Breast epithelium (tissue), 4 donors: ENCODE data around the gene GRIK1. TPM values are rescaled to one million over a fixed set of nuclear protein-coding genes. Genes with fewer than 3 reads are reported as not detected.

ENCODE experiments used
- DNase-seq, 2 donors: peaks; one replicate each; pipeline ENCODE4 v3.0.0-alpha.2; 2019; ENCODE audit warnings: low spot score in 2 of 2
- H3K27ac ChIP-seq, 2 donors: fragments of 200-600 bp; sonication (generic) in 1 of 2; one replicate each; pipeline ENCODE4 v1.5.1; 2016 to 2019; ENCODE audit warnings: mild to moderate bottlenecking in 1 of 2
- H3K27me3 ChIP-seq, 2 donors: fragments of 200-600 bp; sonication (generic) in 1 of 2; one replicate each; pipeline versions ENCODE4 v1.5.1 to v1.6.0; 2017 to 2019; ENCODE audit warnings: control low read depth in 1 of 2, mild to moderate bottlenecking in 1 of 2
- H3K36me3 ChIP-seq: fragments of 200-600 bp; one replicate; pipeline ENCODE4 v1.5.1; 2019
- H3K4me1 ChIP-seq, 2 donors: fragments of 200-600 bp; sonication (generic); one replicate each; pipeline ENCODE4 v1.5.1; 2016 to 2019; ENCODE audit warnings: control low read depth in 1 of 2
- H3K4me3 ChIP-seq, 3 donors: fragments of 200-600 bp; sonication (generic); 1 replicate in 2 of 3; 2 replicates in 1 of 3; pipeline ENCODE4 v1.5.1; 2016 to 2019; ENCODE audit warnings: mild to moderate bottlenecking in 3 of 3, moderate library complexity in 2 of 3
- H3K9me3 ChIP-seq, 2 donors: fragments of 200-600 bp; sonication (generic) in 1 of 2; one replicate each; pipeline ENCODE4 v1.5.1; 2016 to 2019; ENCODE audit warnings: control low read depth in 1 of 2
- POLR2A ChIP-seq: fragments of 450-650 bp; IDR thresholded peaks from one replicate; pipeline ENCODE4 v1.6.1; 2016; ENCODE audit warnings: antibody characterized with exemption, mild to moderate bottlenecking, moderate library complexity
- POLR2AphosphoS5 ChIP-seq, 3 donors: sonication (generic); formaldehyde crosslinking; IDR thresholded peaks; one replicate each; pipeline ENCODE4 v1.6.1; 2017; ENCODE audit warnings: antibody characterized with exemption in 3 of 3
- intact Hi-C: fragments of 100-400 bp; cut with DNase I; formaldehyde crosslinking; loops from one replicate; pipeline ENCODE4 v1.15.1; 2023; ENCODE audit warnings: low total_unique reads
- total RNA-seq, 3 donors: library from RNA; depleted of rRNA; stranded (reverse); fragments of >200 nt; gene quantifications; one replicate each; pipeline ENCODE4 v1.1.0, GENCODE V29; 2016
- TF ChIP-seq, protein P1 (sequence below), 3 donors: fragments of 450-650 bp; IDR thresholded peaks; one replicate each; pipeline ENCODE4 v1.5.1; 2016 to 2017; ENCODE audit warnings: antibody characterized with exemption in 3 of 3, mild to moderate bottlenecking in 3 of 3, moderate library complexity in 3 of 3

GRIK1 gene
- total RNA-seq, 3 donors from 2014 or later = 0.33 to 1.3 TPM; not detected in 1

DNA sequence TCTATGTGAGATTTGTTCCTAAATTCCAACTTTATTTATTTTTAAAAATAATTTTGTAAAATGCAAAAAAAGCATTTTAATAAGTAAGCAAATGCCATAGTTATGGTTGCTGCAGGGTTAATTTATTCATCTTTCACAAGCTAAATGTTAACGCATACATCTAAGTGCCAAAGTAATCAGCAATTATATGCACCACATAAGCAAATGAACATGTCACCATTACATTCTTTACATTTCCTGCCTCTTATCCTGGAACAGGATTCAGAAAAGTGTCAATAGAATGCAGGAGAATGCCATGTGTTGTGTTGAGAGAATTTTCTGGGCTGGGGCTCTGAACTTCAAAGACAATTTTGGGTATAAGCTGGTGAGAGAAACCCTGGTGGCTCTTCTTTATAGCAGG is 136.6 kb downstream of the GRIK1 start:
- no peak overlapping the region for H3K27ac ChIP-seq
- no peaks in the 10 kb centered on the region for H3K4me1 ChIP-seq
- H3K36me3 ChIP-seq = no peaks in the 10 kb centered on the region
- H3K9me3 ChIP-seq = no peaks in the 10 kb centered on the region
- TF ChIP-seq POLR2AphosphoS5 (IDR thresholded peaks at IDR 0.05) = no peak
- no peak for TF ChIP-seq POLR2A
- no peak for DNase-seq
- peaks cover 0 to 4% of the 10 kb centered on the region in 2 donors for H3K27me3 ChIP-seq
- H3K4me3 ChIP-seq = no peak overlapping the region
- intact Hi-C loops = no loop called here

DNA sequence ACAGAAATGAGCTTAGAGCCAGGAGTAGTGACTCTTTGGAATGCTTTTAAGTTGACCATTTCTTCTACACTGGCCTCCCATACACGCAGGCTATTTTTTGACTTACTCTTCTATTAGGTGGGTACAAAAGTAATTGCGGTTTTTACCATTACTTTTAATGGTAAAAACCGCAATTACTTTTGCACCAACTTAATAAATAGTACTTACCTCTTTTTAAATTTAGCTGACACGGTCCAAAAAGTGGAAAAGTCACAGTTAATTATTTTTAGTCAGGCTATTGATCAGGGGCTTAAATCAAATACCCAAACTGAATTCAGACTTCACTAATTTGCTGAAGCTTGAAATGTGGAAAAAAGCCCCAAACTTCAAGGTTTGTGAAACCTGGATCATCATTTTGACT is 138.7 kb downstream of the GRIK1 start:
- Histone ChIP-seq H3K36me3 (no peaks in the 10 kb centered on the region), H3K4me1 (no peaks in the 10 kb centered on the region), H3K27me3 (peaks cover 0 to 4% of the 10 kb centered on the region in 2 donors), H3K9me3 (no peaks in the 10 kb centered on the region), H3K4me3 (no peak overlapping the region), H3K27ac (no peak overlapping the region)
- TF ChIP-seq POLR2AphosphoS5 (IDR thresholded peaks at IDR 0.05) (no peak), POLR2A (no peak)
- TF ChIP-seq, protein P1, sequence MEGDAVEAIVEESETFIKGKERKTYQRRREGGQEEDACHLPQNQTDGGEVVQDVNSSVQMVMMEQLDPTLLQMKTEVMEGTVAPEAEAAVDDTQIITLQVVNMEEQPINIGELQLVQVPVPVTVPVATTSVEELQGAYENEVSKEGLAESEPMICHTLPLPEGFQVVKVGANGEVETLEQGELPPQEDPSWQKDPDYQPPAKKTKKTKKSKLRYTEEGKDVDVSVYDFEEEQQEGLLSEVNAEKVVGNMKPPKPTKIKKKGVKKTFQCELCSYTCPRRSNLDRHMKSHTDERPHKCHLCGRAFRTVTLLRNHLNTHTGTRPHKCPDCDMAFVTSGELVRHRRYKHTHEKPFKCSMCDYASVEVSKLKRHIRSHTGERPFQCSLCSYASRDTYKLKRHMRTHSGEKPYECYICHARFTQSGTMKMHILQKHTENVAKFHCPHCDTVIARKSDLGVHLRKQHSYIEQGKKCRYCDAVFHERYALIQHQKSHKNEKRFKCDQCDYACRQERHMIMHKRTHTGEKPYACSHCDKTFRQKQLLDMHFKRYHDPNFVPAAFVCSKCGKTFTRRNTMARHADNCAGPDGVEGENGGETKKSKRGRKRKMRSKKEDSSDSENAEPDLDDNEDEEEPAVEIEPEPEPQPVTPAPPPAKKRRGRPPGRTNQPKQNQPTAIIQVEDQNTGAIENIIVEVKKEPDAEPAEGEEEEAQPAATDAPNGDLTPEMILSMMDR (IDR thresholded peaks at IDR 0.05) = no peak
- DNase-seq = no peak
- intact Hi-C loops = no loop called here

DNA sequence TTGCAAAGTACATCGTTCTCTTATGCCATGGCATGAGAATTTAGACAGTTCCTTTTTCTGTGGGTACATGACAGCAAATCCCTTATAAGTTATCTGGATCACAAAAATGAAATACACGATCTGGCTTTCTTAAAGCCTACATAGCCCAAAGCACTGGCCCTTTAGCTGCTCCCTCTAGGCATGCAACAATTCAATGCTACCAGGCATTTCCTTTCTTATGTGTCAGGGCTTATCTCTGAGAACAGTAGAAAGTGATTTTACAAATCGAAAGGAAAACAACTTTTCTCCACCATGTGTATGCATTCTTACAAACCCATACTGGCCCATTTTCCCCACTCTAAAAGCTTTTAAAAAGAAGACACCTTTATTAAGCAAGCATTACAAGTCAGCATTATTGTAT is 139.7 kb downstream of the GRIK1 start:
- no peak for DNase-seq
- Histone ChIP-seq H3K4me3 (no peak overlapping the region), H3K27me3 (peaks cover 0 to 4% of the 10 kb centered on the region in 2 donors), H3K4me1 (no peaks in the 10 kb centered on the region), H3K36me3 (no peaks in the 10 kb centered on the region), H3K27ac (no peak overlapping the region), H3K9me3 (no peaks in the 10 kb centered on the region)
- no peak for TF ChIP-seq POLR2A
- intact Hi-C loops = no loop called here

DNA sequence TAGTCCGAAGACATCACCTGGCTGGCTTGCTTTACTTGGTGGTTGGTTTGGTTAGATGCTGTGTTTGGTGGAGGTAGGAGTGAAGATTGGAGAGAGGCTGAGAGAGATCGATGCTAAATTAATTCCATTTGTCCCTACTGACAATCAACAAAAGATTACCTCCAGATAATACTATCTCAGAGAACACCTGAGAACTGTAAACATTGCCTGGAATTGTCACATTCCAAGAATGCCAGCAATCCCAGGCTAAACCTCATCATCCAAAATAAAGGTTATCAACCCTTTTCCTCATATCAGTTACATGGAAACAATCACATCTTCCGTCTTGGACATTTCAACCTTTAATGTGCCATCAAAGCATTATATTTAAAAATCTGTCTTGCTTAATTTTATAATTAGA is 141.0 kb downstream of the GRIK1 start:
- no peak for DNase-seq
- intact Hi-C loops = no loop called here
- no peaks in the 10 kb centered on the region for H3K36me3 ChIP-seq
- no peaks in the 10 kb centered on the region for H3K4me1 ChIP-seq
- no peak overlapping the region for H3K27ac ChIP-seq
- H3K27me3 ChIP-seq = peaks cover 0 to 3% of the 10 kb centered on the region in 2 donors
- no peaks in the 10 kb centered on the region for H3K9me3 ChIP-seq
- H3K4me3 ChIP-seq = no peak overlapping the region
- TF ChIP-seq, protein P1 (IDR thresholded peaks at IDR 0.05) = no peak
- TF ChIP-seq POLR2AphosphoS5 (IDR thresholded peaks at IDR 0.05) = no peak

DNA sequence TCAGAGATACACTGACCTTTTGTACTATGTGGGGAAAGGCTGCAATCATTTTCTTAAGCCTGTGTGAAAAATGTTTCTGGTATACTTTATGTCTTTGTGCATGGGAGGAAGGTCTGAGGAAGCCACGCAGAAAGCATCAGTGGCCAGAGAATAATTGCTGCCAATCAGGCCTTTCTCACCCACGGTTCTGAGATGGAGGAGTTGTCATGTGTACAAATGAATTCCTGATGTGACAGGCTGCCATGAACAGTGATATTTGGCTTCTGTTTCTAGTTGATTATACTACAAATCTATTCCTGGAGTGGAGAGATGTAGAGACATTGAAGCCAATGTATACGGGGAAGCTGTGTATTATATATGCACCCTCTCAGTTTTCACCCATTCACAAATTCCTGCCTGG is 142.6 kb downstream of the GRIK1 start:
- DNase-seq = no peak
- TF ChIP-seq, protein P1 (IDR thresholded peaks at IDR 0.05) = no peak
- TF ChIP-seq POLR2A (no peak), POLR2AphosphoS5 (IDR thresholded peaks at IDR 0.05) (no peak)

DNA sequence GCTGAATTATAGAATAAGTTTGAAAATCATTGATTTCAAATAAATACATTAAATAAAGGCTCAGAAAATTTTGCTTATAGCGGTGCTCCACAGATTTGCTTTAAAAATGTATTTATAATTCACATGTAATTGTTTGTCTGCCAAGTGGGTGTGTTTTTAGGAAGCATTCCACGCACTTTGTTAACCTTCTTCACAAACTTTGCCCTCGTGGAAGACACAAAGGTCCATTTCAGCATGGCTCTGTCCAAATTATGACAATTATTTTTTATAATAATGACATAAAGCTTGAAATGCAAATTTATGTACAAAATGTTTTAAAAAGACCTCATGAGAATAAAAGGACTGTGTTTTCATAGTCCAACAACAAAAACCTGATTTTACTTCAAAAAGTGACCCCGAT is 146.1 kb downstream of the GRIK1 start:
- TF ChIP-seq POLR2AphosphoS5 (IDR thresholded peaks at IDR 0.05) (no peak), POLR2A (no peak)
- TF ChIP-seq, protein P1 (IDR thresholded peaks at IDR 0.05) = no peak
- H3K27me3 ChIP-seq = no peaks in the 10 kb centered on the region
- intact Hi-C loops = no loop called here
- no peaks in the 10 kb centered on the region for H3K36me3 ChIP-seq
- DNase-seq = no peak
- H3K9me3 ChIP-seq = no peaks in the 10 kb centered on the region
- H3K27ac ChIP-seq = no peak overlapping the region
- no peaks in the 10 kb centered on the region for H3K4me1 ChIP-seq
- no peak overlapping the region for H3K4me3 ChIP-seq

More for the DNA sequence above, 142.6 kb downstream of the GRIK1 start:
- Histone ChIP-seq H3K36me3 (no peaks in the 10 kb centered on the region), H3K4me3 (no peak overlapping the region), H3K4me1 (no peaks in the 10 kb centered on the region), H3K9me3 (no peaks in the 10 kb centered on the region), H3K27ac (no peak overlapping the region), H3K27me3 (no peaks in the 10 kb centered on the region)
- intact Hi-C loops = no loop called here
